ENCODE data around the gene SSRP1.
A peak's percentile ranks its signal among the peaks of the same experiment; 100 is the strongest.

Gene SSRP1

GRCh38 chr11:57353852-57354251 is 18.2 kb upstream of the SSRP1 start:
- no peak for DNase-seq (ENCODE audit: insufficient read length, low spot score)
- no peak for FAIRE-seq
- TF ChIP-seq SPI1 (IDR thresholded peaks at IDR 0.05; ENCODE audit: low read depth, low read length) = no peak
- no peak for TF ChIP-seq PAX5 (IDR thresholded peaks at IDR 0.05; ENCODE audit: insufficient read depth, low read length, severe bottlenecking)
- TF ChIP-seq POLR2AphosphoS5 (IDR thresholded peaks at IDR 0.05; ENCODE audit: low read depth, low read length) = no peak
- no peak for TF ChIP-seq POLR2A (IDR thresholded peaks at IDR 0.05; ENCODE audit: low read depth, low read length)
- TF ChIP-seq POU2F2 (IDR thresholded peaks at IDR 0.05; ENCODE audit: low read depth, low read length) = no peak
- no peak for TF ChIP-seq TAF1 (IDR thresholded peaks at IDR 0.05; ENCODE audit: low read depth, low read length)

DNA sequence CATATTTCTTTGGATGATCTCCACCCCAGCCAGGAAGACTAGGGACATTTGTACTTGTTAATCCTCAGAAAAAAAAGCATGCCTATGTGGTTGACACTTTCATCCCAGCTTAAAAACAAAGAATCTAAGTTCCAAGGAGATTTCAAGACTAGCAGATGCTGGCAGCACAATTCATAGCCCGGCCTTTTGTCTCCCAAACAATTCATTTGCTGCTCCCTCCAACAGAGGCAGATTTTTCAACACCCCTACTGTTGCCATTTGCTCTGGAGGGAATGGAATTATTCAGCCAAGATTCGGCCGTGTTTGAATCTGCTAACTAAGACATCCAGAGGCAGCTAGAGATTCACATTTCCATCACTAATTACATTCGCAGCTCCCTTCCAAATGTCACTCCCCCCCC is 17.8 kb upstream of the SSRP1 start:
- TF ChIP-seq POU2F2 (IDR thresholded peaks at IDR 0.05; ENCODE audit: low read depth, low read length) (no peak), PAX5 (IDR thresholded peaks at IDR 0.05; ENCODE audit: insufficient read depth, low read length, severe bottlenecking) (no peak), SPI1 (IDR thresholded peaks at IDR 0.05; ENCODE audit: low read depth, low read length) (no peak), POLR2AphosphoS5 (IDR thresholded peaks at IDR 0.05; ENCODE audit: low read depth, low read length) (no peak), TAF1 (IDR thresholded peaks at IDR 0.05; ENCODE audit: low read depth, low read length) (no peak), POLR2A (IDR thresholded peaks at IDR 0.05; ENCODE audit: low read depth, low read length) (no peak)
- DNase-seq (ENCODE audit: insufficient read length, low spot score) (no peak), FAIRE-seq (no peak)

DNA sequence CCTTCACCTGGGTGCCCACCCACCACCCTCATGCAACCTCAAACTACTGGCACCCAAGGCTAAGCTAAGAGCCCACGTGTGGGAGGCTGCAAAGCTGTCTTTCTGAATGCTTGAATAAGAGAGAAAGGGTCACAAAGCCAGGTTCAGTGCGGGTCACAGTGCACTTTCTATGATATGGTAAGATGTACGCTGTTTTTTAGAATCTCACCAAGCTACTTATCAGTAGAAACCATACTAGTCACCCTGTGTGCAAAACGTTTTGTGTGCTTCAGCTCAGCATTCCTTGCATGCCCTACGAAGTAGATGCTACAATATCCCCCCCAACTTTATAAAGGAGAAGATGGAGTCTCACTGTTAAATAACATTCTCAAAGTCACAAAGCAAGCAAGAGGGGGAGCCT is 17.3 kb upstream of the SSRP1 start:
- TF ChIP-seq SPI1 (IDR thresholded peaks at IDR 0.05; ENCODE audit: low read depth, low read length) (no peak), POLR2A (IDR thresholded peaks at IDR 0.05; ENCODE audit: low read depth, low read length) (no peak), POLR2AphosphoS5 (IDR thresholded peaks at IDR 0.05; ENCODE audit: low read depth, low read length) (no peak), POU2F2 (IDR thresholded peaks at IDR 0.05; ENCODE audit: low read depth, low read length) (no peak), TAF1 (IDR thresholded peaks at IDR 0.05; ENCODE audit: low read depth, low read length) (no peak), PAX5 (IDR thresholded peaks at IDR 0.05; ENCODE audit: insufficient read depth, low read length, severe bottlenecking) (no peak)
- no peak for DNase-seq (ENCODE audit: insufficient read length, low spot score)
- no peak for FAIRE-seq

DNA sequence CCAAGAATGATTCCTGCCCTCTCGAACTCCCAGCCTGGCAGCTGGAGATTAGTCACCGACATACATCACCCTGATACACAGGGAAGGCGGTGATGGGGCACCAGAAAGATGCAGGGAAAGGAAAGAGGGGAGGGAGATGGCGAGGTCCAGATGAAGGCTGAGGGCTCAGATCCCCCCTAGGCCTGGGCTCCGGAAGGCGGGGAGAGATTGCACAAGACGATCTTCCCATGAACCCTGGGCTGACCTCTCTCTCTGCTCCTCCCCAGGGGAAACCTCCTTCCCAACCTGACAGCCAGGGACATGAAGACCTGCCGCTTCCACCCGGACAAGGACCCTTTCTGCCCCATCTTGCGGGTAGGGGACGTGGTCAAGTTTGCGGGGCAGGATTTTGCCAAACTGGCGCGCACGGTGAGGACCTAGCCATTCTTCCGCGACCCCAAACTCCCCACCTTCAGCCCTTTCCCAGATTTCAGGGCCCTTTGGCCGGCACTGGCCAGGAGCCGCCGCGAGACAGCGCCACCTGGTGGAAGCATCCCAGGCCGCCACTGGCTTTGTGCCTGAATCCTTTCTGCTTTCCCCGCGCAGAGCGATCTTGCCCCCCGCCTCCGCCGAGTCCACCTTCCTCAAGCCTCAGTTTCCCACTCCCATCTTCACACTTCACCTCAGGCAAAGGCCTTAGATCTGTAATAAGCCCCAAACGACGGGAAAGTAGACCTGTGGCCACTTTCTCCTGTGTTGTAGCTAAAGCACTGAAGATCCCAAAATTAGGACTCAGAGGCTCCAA is 14.0 kb upstream of the SSRP1 start:
- peak; percentile 83 for FAIRE-seq
- peak; percentile 60 for DNase-seq (ENCODE audit: insufficient read length, low spot score)

GRCh38 chr11:57348636-57349313 is 13.1 kb upstream of the SSRP1 start:
- FAIRE-seq (no peak), DNase-seq (ENCODE audit: insufficient read length, low spot score) (no peak)
- TF ChIP-seq SPI1 (IDR thresholded peaks at IDR 0.05; ENCODE audit: low read depth, low read length) (no peak), TAF1 (IDR thresholded peaks at IDR 0.05; ENCODE audit: low read depth, low read length) (no peak), POLR2AphosphoS5 (IDR thresholded peaks at IDR 0.05; ENCODE audit: low read depth, low read length) (no peak), POU2F2 (IDR thresholded peaks at IDR 0.05; ENCODE audit: low read depth, low read length) (no peak), PAX5 (IDR thresholded peaks at IDR 0.05; ENCODE audit: insufficient read depth, low read length, severe bottlenecking) (no peak), POLR2A (IDR thresholded peaks at IDR 0.05; ENCODE audit: low read depth, low read length) (no peak)

More for the DNA sequence above, 14.0 kb upstream of the SSRP1 start:
- TF ChIP-seq PAX5 (IDR thresholded peaks at IDR 0.05; ENCODE audit: insufficient read depth, low read length, severe bottlenecking) (no peak), TAF1 (IDR thresholded peaks at IDR 0.05; ENCODE audit: low read depth, low read length) (no peak), POLR2AphosphoS5 (IDR thresholded peaks at IDR 0.05; ENCODE audit: low read depth, low read length) (no peak), POLR2A (IDR thresholded peaks at IDR 0.05; ENCODE audit: low read depth, low read length) (no peak), SPI1 (IDR thresholded peaks at IDR 0.05; ENCODE audit: low read depth, low read length) (no peak), POU2F2 (IDR thresholded peaks at IDR 0.05; ENCODE audit: low read depth, low read length) (no peak)

DNA sequence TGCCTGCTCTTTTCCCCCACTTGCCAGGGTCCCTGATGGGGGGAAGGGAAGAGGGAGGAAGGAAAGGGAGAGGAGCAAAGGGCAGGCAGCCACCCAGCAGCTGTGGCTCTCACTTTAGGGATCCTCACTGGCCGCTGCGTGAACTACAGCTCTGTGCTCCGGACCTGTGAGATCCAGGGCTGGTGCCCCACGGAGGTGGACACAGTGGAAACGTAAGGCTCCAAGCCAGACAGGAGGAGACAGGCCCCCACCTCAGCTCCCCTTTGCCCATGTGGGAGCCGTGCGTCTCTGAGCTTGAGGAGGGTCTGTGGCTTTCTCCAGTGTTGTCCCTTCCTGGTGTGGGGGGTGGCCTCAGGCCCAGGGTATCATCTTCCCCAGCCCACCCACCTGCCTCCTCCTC is 12.4 kb upstream of the SSRP1 start:
- TF ChIP-seq POLR2A (IDR thresholded peaks at IDR 0.05; ENCODE audit: low read depth, low read length) (no peak), POLR2AphosphoS5 (IDR thresholded peaks at IDR 0.05; ENCODE audit: low read depth, low read length) (no peak), SPI1 (IDR thresholded peaks at IDR 0.05; ENCODE audit: low read depth, low read length) (no peak), POU2F2 (IDR thresholded peaks at IDR 0.05; ENCODE audit: low read depth, low read length) (no peak)
- DNase-seq (ENCODE audit: insufficient read length, low spot score) (no peak), FAIRE-seq (no peak)

DNA sequence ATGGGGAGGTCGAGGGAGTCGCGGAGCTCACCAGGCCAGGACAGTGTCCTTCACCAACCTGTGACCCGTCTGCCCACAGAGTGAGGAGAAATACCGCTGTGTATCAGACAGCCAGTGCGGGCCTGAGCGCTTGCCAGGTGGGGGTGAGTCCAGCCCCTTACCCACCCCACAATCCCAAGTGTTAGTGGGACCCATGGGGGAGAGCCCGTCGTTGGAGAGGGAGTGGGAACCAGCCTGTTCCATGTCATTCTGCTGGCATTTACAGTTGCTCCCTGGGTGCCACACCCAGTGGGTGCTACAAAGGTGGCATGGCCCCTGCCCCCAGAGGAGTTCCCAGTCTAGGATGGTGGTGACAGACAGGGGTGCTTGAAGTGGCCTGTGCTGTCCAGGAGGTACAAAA is 11.6 kb upstream of the SSRP1 start:
- DNase-seq (ENCODE audit: insufficient read length, low spot score) = no peak
- no peak for TF ChIP-seq POU2F2 (IDR thresholded peaks at IDR 0.05; ENCODE audit: low read depth, low read length)
- no peak for TF ChIP-seq POLR2A (IDR thresholded peaks at IDR 0.05; ENCODE audit: low read depth, low read length)
- TF ChIP-seq PAX5 (IDR thresholded peaks at IDR 0.05; ENCODE audit: insufficient read depth, low read length, severe bottlenecking) = no peak
- TF ChIP-seq SPI1 (IDR thresholded peaks at IDR 0.05; ENCODE audit: low read depth, low read length) = no peak
- no peak for TF ChIP-seq POLR2AphosphoS5 (IDR thresholded peaks at IDR 0.05; ENCODE audit: low read depth, low read length)
- no peak for TF ChIP-seq TAF1 (IDR thresholded peaks at IDR 0.05; ENCODE audit: low read depth, low read length)
- FAIRE-seq = no peak

DNA sequence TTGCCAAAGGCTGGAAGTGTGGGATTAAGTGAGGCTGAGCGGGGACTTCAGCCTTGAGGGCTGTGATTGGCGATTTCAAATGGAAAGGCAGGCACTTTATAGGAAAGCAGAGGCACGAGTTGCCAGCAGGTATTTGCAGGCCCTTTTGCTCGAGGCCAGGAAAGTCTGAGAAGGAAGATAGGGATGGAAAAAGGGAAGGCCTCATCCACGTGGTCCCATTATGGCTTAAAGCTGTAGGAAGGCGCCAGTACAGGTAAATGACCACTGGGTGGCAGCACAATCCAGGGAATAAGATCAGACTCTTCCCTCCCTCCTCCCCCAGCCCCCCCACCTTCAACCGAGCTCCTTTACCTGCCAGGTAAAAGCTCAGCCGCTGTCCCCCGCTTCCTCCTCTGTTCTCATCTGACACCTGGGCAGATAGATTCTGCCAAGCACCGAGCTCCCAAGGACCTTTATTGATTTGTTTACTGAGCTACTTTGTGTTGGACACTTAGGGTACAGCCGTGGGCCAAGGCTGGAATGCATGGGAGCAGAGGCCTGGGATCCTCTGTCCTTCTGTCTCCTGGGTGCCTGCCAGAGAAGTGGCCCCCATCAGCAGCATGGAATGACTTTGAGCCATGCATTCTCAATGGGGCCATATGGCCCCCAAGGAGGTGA is 10.0 kb upstream of the SSRP1 start:
- DNase-seq (ENCODE audit: insufficient read length, low spot score) = peak; percentile 57
- FAIRE-seq = peak; percentile 94
- TF ChIP-seq POU2F2 (IDR thresholded peaks at IDR 0.05; ENCODE audit: low read depth, low read length) (no peak), POLR2AphosphoS5 (IDR thresholded peaks at IDR 0.05; ENCODE audit: low read depth, low read length) (no peak), SPI1 (IDR thresholded peaks at IDR 0.05; ENCODE audit: low read depth, low read length) (0 out of 2 replicates have a peak, but pooled peaks have one; percentile 14), PAX5 (IDR thresholded peaks at IDR 0.05; ENCODE audit: insufficient read depth, low read length, severe bottlenecking) (no peak), POLR2A (IDR thresholded peaks at IDR 0.05; ENCODE audit: low read depth, low read length) (no peak)

- FAIRE-seq (no peak), DNase-seq (ENCODE audit: insufficient read length, low spot score) (no peak)
- TF ChIP-seq SPI1 (IDR thresholded peaks at IDR 0.05; ENCODE audit: low read depth, low read length) (no peak), POLR2A (IDR thresholded peaks at IDR 0.05; ENCODE audit: low read depth, low read length) (no peak)
These were observed 9.1 kb upstream of the SSRP1 start for GRCh38 chr11:57344826-57345225.

Measured in GM12891 (cell line).